Measurements from ENCODE around the gene ZRANB3.

DNA sequence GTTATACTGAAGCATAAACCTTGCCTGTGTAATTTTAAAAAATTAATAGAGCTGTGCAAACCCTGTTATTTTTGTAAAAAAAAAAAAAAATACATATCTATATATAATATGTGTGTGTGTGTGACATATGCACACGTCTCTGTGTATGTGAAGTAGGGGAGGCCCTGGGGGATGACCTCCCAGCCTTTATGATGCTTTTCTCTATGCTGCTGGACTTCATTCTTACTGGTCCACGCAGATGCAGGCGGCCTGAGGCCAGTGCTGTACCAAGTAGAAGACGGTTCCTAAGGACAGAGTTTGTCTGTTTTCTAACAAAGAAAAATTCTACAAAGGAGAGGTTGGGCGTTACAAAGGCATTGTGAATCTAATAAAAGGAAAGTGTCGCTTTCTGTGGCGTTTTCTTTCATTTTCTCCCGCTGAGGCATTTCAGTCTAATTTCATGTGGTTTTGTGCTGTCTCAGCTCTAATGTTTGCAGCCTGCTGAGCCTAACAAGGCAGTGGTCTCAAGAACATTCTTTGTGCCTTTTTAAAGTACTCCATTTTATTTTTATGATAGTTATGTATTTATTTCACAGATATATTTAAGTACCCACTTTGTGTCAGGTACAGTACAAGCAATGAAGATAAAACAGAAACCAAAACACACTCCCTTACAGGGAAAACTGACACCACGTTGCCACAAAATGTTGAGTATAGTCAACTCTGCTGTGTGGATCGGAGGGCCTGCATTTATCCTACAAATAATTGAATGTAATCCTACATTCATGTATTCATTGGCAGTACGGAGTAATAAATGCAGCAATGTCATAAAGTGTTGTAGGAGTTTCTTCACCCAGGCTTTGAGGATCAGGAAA, 360.9 kb downstream of the ZRANB3 start:
- TF ChIP-seq, protein P1, sequence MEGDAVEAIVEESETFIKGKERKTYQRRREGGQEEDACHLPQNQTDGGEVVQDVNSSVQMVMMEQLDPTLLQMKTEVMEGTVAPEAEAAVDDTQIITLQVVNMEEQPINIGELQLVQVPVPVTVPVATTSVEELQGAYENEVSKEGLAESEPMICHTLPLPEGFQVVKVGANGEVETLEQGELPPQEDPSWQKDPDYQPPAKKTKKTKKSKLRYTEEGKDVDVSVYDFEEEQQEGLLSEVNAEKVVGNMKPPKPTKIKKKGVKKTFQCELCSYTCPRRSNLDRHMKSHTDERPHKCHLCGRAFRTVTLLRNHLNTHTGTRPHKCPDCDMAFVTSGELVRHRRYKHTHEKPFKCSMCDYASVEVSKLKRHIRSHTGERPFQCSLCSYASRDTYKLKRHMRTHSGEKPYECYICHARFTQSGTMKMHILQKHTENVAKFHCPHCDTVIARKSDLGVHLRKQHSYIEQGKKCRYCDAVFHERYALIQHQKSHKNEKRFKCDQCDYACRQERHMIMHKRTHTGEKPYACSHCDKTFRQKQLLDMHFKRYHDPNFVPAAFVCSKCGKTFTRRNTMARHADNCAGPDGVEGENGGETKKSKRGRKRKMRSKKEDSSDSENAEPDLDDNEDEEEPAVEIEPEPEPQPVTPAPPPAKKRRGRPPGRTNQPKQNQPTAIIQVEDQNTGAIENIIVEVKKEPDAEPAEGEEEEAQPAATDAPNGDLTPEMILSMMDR (IDR thresholded peaks at IDR 0.05; ENCODE audit: extremely low read depth in 1 of 2, insufficient read depth in 1 of 2, low read depth in 1 of 2, low read length in 2 of 2): no peak
- no peak for TF ChIP-seq POLR2A (IDR thresholded peaks at IDR 0.05; ENCODE audit: low read depth, low read length)

Data from endothelial cell of umbilical vein (primary cell).